ENCODE results near the gene ACCS. TPM values are rescaled to one million over a fixed set of nuclear protein-coding genes. Genes with fewer than 3 reads are reported as not detected.

The ACCS gene
- total RNA-seq, 4 donors from 2014 or later, result 17.7 to 45.8 (median 31.5) TPM

GRCh38 chr11:44127130-44127529, 61.1 kb downstream of the ACCS start:
- Histone ChIP-seq H3K4me3 (no peak overlapping the region), H3K27me3 (no peaks in the 10 kb centered on the region), H3K9me3 (no peaks in the 10 kb centered on the region), H3K4me1 (no peaks in the 10 kb centered on the region), H3K36me3 (peaks cover 0 to 81% (median 15%) of the 10 kb centered on the region in 3 donors), H3K27ac (no peak overlapping the region)
- 87 to 89% methylated on average over 8 of the region's 8 CpGs for WGBS, 2 donors
- TF ChIP-seq POLR2A (IDR thresholded peaks at IDR 0.05) (no peak), EP300 (IDR thresholded peaks at IDR 0.05) (no peak)
- TF ChIP-seq, protein P1, sequence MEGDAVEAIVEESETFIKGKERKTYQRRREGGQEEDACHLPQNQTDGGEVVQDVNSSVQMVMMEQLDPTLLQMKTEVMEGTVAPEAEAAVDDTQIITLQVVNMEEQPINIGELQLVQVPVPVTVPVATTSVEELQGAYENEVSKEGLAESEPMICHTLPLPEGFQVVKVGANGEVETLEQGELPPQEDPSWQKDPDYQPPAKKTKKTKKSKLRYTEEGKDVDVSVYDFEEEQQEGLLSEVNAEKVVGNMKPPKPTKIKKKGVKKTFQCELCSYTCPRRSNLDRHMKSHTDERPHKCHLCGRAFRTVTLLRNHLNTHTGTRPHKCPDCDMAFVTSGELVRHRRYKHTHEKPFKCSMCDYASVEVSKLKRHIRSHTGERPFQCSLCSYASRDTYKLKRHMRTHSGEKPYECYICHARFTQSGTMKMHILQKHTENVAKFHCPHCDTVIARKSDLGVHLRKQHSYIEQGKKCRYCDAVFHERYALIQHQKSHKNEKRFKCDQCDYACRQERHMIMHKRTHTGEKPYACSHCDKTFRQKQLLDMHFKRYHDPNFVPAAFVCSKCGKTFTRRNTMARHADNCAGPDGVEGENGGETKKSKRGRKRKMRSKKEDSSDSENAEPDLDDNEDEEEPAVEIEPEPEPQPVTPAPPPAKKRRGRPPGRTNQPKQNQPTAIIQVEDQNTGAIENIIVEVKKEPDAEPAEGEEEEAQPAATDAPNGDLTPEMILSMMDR (IDR thresholded peaks at IDR 0.05), result no peak
- DNase-seq (ENCODE audit: low spot score in 2 of 2), result no peak

- Histone ChIP-seq H3K27ac (no peak overlapping the region), H3K27me3 (no peaks in the 10 kb centered on the region), H3K4me3 (no peak overlapping the region), H3K36me3 (peaks cover 0 to 88% (median 15%) of the 10 kb centered on the region in 3 donors), H3K9me3 (no peaks in the 10 kb centered on the region), H3K4me1 (no peaks in the 10 kb centered on the region)
- 87 to 88% methylated on average over 3 of the region's 3 CpGs for WGBS, 2 donors
- no peak for DNase-seq (ENCODE audit: low spot score in 2 of 2)
- TF ChIP-seq, protein P1 (IDR thresholded peaks at IDR 0.05), result no peak
- no peak for TF ChIP-seq EP300 (IDR thresholded peaks at IDR 0.05)
Measured at GRCh38 chr11:44128729-44129128, 62.7 kb downstream of the ACCS start.

DNA sequence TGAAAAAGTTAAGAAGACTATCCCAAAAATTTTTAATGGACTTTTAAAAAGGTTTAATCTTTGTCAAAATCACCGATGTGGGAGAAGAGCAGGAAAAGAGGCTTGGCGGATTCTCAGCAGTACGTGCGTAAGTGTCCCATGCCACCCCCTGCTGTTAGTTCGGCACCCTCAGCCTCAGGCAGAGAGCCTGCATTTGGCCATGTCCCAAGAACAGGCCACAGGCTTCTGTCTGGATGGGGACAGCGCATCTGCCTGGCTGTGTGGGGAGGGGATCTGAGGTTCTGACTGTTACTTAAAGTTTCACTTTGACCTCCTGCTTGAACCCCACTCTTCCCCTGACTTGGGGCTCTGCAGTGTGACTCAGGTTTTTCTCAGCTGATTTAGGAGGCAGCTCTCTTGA, 64.7 kb downstream of the ACCS start:
- WGBS, 2 donors, result 84 to 85% methylated on average over 6 of the region's 6 CpGs
- H3K4me3 ChIP-seq, result no peak overlapping the region
- DNase-seq (ENCODE audit: low spot score in 2 of 2), result no peak
- no peaks in the 10 kb centered on the region for H3K27me3 ChIP-seq
- no peak overlapping the region for H3K27ac ChIP-seq
- TF ChIP-seq, protein P1 (IDR thresholded peaks at IDR 0.05), result no peak
- no peak for TF ChIP-seq EP300 (IDR thresholded peaks at IDR 0.05)
- TF ChIP-seq POLR2A (IDR thresholded peaks at IDR 0.05), result no peak
- peaks cover 0 to 68% (median 15%) of the 10 kb centered on the region in 3 donors for H3K36me3 ChIP-seq
- H3K9me3 ChIP-seq, result no peaks in the 10 kb centered on the region
- H3K4me1 ChIP-seq, result no peaks in the 10 kb centered on the region

DNA sequence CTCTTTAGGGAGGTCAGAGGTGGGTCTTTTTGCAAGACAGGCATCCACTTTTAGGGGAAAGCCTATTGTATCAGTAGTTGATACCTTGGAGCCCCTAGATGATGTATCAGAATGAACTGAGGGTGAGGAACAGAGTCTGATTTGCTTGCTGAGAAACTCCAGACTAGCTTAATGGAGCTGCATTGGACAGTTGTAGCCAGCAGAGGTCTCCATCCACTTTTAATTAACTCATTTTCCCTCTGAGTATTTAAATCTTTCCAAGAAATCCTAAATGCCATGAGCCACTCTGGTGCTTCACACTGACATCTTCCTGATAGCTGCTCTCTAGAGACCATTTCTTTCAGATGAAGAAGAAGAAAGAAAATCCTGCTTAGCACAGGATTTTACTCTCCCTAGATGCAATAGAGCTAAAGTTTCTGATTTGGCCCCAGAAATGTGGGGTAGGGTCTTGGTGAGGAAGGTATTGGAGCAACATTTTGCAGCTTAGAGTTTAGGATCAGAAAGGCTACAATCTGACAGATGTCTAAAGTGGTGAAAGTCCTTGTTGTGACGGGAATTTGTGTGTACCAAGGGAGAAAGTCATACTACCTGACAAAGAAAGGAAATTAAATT, 67.4 kb downstream of the ACCS start:
- H3K27ac ChIP-seq, result no peak overlapping the region
- peaks cover 0 to 42% (median 0%) of the 10 kb centered on the region in 3 donors for H3K36me3 ChIP-seq
- 88 to 90% methylated on average over 1 of the region's 1 CpG for WGBS, 2 donors
- no peaks in the 10 kb centered on the region for H3K9me3 ChIP-seq
- peaks cover 0 to 22% (median 0%) of the 10 kb centered on the region in 4 donors for H3K4me1 ChIP-seq
- TF ChIP-seq, protein P1 (IDR thresholded peaks at IDR 0.05), result peak in 3 of 5 experiments; percentile 32 to 54 (median 50)
- no peak for TF ChIP-seq EP300 (IDR thresholded peaks at IDR 0.05)
- H3K4me3 ChIP-seq, result no peak overlapping the region
- peak in 1 of 2 donors; percentile 19 for DNase-seq (ENCODE audit: low spot score in 2 of 2)
- H3K27me3 ChIP-seq, result no peaks in the 10 kb centered on the region

Other genes starting within 250 kb of the ACCS start
- gene ALKBH3, start 185.4 kb upstream of the ACCS start, total RNA-seq, result 10 to 100 TPM; 30.4 to 45.0 (median 38.0) TPM
- gene C11orf96, start 123.6 kb upstream of the ACCS start, total RNA-seq, result 100 to 1,000 TPM; 127 to 220 (median 157) TPM
- under 1 TPM in 1 of 4 donors, not detected in 3; 0.78 TPM for gene ACCSL, start 18.3 kb upstream of the ACCS start, total RNA-seq
- 10 to 100 TPM; 69.3 to 80.0 (median 73.1) TPM for gene EXT2, start 29.4 kb downstream of the ACCS start, total RNA-seq
- gene ALX4, start 243.9 kb downstream of the ACCS start, total RNA-seq, result under 1 TPM in 3 of 4 donors, not detected in 1; under 0.01 to 0.30 (median 0.22) TPM

Data from tibial nerve (tissue), 4 donors.